ENCODE data around the gene TCEAL9. TPM values are rescaled to one million over a fixed set of nuclear protein-coding genes. Genes with fewer than 3 reads are reported as not detected.

The TCEAL9 gene
- total RNA-seq, 1 donor from 2014 or later, result 126 TPM

Other genes starting within 250 kb of the TCEAL9 start
- 48.5 and 50.2 TPM in 2 replicates for gene BEX4, start 141.4 kb upstream of the TCEAL9 start, total RNA-seq
- gene TCEAL8, start 101.4 kb upstream of the TCEAL9 start, total RNA-seq, result 85.0 and 86.9 TPM in 2 replicates
- not detected in 2 replicates for gene TCEAL5, start 79.8 kb upstream of the TCEAL9 start, total RNA-seq
- 1.3 and 1.8 TPM in 2 replicates for gene BEX2, start 45.5 kb upstream of the TCEAL9 start, total RNA-seq
- 8.5 and 16.2 TPM in 2 replicates for gene TCEAL7, start 26.3 kb upstream of the TCEAL9 start, total RNA-seq
- 236 and 239 TPM in 2 replicates for gene BEX3, start 20.0 kb downstream of the TCEAL9 start, total RNA-seq
- 0.12 TPM in 1 of 2 replicates, not detected in the other for gene RAB40A, start 163.0 kb downstream of the TCEAL9 start, total RNA-seq
- gene TCEAL4, start 229.0 kb downstream of the TCEAL9 start, total RNA-seq, result 54.8 and 62.0 TPM in 2 replicates